GM20431 (cell line): ENCODE results near the gene TSSK2.

Experiments used
- in situ Hi-C: fragments of 300-500 bp; cut with MseI, MboI; formaldehyde crosslinking; loops from one replicate; pipeline ENCODE4 v1.15.0; 2020; ENCODE audit warnings: low sequenced_read_pairs; ENCODE audit not compliant: unreplicated experiment

TSSK2 gene

GRCh38 chr22:19105867-19106802, 25.0 kb upstream of the TSSK2 start:
- in situ Hi-C loops: no loop called here

GRCh38 chr22:19106886-19107729, 24.0 kb upstream of the TSSK2 start:
- in situ Hi-C loops: no loop called here

- in situ Hi-C loops: no loop called here
Observed at GRCh38 chr22:19107730-19108074, 23.4 kb upstream of the TSSK2 start.

- in situ Hi-C loops: no loop called here
Observed at GRCh38 chr22:19108807-19109197, 22.3 kb upstream of the TSSK2 start.

- in situ Hi-C loops: no loop called here
Observed at GRCh38 chr22:19109198-19110063, 21.7 kb upstream of the TSSK2 start.

GRCh38 chr22:19110064-19110458, 21.0 kb upstream of the TSSK2 start:
- in situ Hi-C loops: no loop called here

GRCh38 chr22:19110646-19111045, 20.5 kb upstream of the TSSK2 start:
- in situ Hi-C loops: no loop called here

GRCh38 chr22:19111140-19111539, 20.0 kb upstream of the TSSK2 start:
- in situ Hi-C loops: no loop called here

GRCh38 chr22:19111584-19111983, 19.5 kb upstream of the TSSK2 start:
- in situ Hi-C loops: no loop called here

GRCh38 chr22:19113429-19113828, 17.7 kb upstream of the TSSK2 start:
- in situ Hi-C loops: no loop called here

- in situ Hi-C loops: no loop called here
Observed at GRCh38 chr22:19114984-19115552, 16.0 kb upstream of the TSSK2 start.

GRCh38 chr22:19115628-19116027, 15.5 kb upstream of the TSSK2 start:
- in situ Hi-C loops: no loop called here

- in situ Hi-C loops: no loop called here
Observed at GRCh38 chr22:19117111-19117512, 14.0 kb upstream of the TSSK2 start.

- in situ Hi-C loops: no loop called here
Observed at GRCh38 chr22:19118329-19118880, 12.7 kb upstream of the TSSK2 start.

- in situ Hi-C loops: no loop called here
Observed at GRCh38 chr22:19119949-19120348, 11.2 kb upstream of the TSSK2 start.

GRCh38 chr22:19120829-19121630, 10.1 kb upstream of the TSSK2 start:
- in situ Hi-C loops: no loop called here

GRCh38 chr22:19121631-19122142, 9.4 kb upstream of the TSSK2 start:
- in situ Hi-C loops: no loop called here

GRCh38 chr22:19122143-19122751, 8.9 kb upstream of the TSSK2 start, which contains the start of gene DGCR2:
Gene DGCR2 (minus strand): TSS chr22:19122412. CDS start chr22:19122206, 206 bp downstream.
- in situ Hi-C loops: no loop called here
